GM20431 (cell line): ENCODE measurements around the gene SGSM1.
"Not testable (repeated sequence)": the region's sequence is repeated elsewhere in the genome, so short reads cannot be mapped to it uniquely, and the experiment has no call there.

Experiments used
- in situ Hi-C: fragments of 300-500 bp; cut with MseI, MboI; formaldehyde crosslinking; loops from one replicate; pipeline ENCODE4 v1.15.0; 2020; ENCODE audit warnings: low sequenced_read_pairs; ENCODE audit not compliant: unreplicated experiment

SGSM1 gene

GRCh38 chr22:24878969-24879368 lies 73.0 kb downstream of the SGSM1 start:
- in situ Hi-C loops = no loop called here

- in situ Hi-C loops = no loop called here
Observed at GRCh38 chr22:24883432-24883831, 77.4 kb downstream of the SGSM1 start.

DNA sequence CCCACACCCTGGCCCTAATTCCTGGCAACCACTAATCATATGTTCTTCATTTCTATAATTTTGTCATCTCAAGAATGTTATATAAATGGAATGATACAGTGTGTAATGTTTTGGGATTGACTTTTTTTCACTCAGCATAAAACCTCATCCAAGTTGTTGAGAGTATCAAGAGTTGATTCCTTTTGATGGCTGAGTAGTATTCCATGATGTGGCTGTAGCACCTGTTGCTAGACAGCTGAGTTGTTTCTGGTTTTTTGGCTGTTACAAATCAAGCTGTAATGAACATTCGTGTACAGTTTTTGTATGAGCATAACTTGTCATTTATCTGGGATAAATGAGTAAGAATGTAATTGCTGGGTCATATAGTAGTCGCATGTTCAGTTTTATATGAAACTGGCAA lies 81.2 kb downstream of the SGSM1 start:
- in situ Hi-C loops = no loop called here

DNA sequence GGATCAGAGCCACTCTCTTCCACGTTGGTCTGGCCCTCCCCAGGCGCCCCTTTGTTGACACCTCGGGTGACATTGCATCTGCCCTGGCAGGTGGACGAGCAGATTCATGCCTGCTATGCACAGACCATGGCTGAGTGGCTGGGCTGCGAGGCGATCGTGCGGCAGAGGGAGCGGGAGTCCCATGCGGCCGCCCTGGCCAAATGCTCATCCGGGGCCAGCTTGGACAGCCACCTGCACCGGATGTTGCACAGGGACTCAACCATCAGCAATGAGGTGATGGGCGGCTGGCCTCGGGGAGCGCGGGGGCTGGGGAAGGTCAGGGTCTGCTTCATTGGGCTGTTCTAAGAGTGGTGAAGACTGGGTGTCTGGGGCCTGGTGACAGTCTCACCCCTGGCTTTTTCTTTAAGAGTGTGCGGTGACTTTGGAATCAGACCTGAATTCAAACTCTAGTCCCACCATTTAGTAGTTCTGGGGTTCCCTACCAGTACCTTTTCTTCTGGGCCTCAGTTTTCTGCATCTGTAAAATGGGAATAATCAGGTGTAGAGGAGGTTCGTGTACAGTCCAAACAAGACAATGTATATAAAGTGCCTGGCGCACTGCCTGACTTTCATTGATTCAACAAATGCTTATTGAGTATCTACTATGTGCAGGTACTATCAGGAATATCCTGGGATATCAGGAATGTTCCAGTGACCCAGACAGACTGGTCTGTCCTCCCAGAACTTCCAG lies 87.5 kb downstream of the SGSM1 start:
- in situ Hi-C loops = no loop called here

DNA sequence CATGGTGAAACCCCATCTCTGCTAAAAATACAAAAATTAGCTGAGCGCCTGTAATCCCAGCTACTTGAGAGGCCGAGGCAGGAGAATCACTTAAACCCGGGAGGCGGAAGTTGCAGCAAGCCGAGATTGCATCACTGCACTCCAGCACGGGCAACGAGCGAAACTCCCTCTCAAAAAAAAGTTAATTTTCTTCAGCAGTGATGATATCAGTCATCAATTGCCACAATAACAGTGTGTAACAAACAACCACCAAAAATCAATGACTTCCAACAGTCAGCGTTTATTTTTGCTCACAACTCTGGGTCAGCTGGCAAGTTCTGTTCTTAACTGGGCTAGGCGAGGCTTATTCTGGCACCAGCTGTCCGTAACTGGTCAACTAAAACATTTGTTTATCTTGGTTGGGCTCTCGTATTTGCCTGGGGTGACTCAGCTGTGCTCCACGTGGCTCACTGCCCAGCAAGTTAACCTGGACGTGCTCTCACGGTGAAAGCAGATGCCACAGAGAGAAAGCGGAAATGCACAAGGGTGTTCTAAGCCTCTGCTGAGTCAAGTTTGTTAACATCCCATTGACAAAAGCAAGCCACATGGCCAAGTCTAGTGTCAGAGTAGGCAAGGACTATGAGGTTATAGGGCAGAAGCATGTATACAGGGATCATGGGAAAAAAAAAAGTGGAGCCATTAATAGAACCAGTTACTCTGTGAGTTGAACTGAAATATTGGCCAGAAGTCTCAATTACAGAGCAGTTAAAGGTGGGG lies 88.4 kb downstream of the SGSM1 start:
- in situ Hi-C loops = no loop called here

DNA sequence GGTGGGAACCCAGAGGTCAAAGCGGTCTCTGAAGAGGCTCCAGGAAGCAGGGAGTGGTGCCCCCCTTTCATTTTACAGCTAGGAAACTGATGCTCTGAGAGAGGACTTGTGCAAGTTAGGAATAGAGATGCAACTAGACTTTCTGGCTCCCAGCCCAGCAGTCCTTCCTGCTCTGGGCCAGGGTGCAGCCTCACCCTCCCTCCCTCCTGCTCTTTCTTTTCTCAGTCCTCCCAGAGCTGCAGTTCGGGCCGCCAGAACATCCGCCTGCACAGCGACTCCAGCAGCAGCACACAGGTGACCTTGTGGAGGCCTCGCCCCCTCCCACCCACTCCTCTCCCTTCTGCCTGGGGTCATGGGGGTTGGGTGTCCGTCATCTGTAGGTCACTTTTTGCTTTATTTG lies 89.0 kb downstream of the SGSM1 start:
- in situ Hi-C loops = no loop called here

DNA sequence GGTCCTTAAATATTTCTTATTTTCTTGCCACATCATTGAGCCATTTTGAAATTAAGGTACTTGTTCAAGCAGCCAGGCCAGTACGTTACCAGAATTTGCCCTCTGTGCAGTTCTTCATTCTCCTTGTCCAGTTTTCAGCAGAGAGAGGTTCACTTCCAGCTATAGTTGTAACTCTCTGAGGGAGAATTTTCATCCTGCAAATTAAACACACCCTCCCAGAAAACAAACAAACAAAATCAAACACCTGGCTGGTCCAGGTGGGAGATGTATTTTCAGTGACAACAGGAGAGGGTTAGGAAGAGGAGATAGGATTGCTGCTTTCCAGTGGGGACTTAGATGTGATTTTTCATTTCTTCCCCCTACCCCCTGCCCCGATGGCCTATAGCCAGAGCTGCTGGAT lies 95.4 kb downstream of the SGSM1 start:
- in situ Hi-C loops = no loop called here

GRCh38 chr22:24905909-24906308 lies 99.9 kb downstream of the SGSM1 start:
- in situ Hi-C loops = no loop called here

DNA sequence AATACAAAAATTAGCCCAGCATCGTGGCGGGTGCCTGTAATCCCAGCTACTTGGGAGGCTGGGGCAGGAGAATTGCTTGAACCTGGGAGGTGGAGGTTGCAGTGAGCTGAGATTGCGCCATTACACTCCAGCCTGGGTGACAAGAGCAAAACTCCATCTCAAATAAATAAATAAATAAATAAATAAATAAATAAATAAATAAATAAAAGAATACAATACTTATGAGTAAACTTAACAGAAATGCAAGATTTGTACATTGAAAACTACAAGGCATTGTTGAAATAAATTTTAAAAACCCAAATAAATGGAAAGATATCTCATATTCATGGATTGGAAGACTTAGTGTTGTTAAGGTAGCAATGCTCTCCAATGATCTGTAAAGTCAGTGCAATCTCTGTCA lies 101.1 kb downstream of the SGSM1 start:
- in situ Hi-C loops = not testable (repeated sequence)

- in situ Hi-C loops = no loop called here
Observed at GRCh38 chr22:24920029-24920428, 114.0 kb downstream of the SGSM1 start.

GRCh38 chr22:24925586-24926427 lies 119.8 kb downstream of the SGSM1 start:
- in situ Hi-C loops = no loop called here

DNA sequence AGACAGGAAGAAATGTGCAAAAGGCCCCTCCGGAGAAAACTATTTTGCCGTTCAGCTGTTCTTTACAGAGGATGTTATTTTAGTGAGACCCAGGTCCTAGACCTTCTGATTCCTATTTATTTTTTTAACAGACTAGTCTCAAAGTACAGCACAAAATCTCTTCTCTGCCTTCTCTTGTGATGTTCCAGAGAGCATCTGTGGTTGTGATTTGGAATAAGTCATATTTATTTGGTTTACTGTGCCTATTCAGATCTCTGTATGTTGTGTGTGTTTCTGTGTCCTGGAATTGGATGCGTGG lies 120.4 kb downstream of the SGSM1 start:
- in situ Hi-C loops = no loop called here

- in situ Hi-C loops = no loop called here
Observed at GRCh38 chr22:24926849-24927579, 121.0 kb downstream of the SGSM1 start.

- in situ Hi-C loops = no loop called here
Observed at GRCh38 chr22:24928322-24928721, 122.3 kb downstream of the SGSM1 start.

GRCh38 chr22:24930678-24931077 lies 124.7 kb downstream of the SGSM1 start:
- in situ Hi-C loops = no loop called here

DNA sequence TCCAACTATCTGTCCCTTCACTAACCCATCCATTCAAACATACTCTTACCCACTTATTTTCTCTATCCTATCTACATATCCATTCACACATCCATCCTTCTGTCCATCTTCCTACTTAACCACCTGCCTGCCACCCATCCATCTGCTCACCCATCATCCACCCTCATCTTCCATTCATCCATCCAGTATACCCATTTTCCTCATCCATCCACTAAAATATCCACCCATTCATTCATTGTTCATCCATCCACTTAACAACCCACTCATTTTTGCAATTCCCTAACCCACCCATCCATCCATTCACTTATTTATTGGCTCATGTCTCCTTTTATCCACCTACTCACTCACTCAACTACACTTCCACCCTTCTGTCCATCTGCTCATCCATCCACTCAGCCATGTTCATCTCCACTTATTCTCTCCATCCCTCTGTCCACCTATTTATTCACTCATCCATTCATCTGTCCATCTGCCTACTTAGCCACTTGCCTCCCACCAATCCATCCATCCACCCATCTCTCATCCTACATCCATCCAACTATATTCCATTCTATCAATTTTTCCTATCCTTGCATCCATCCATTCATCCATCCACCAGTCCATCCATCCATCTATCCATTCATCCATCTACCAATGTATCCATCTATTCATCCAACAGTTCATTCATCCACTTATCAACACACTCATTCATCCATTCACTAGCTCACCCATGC lies 129.9 kb downstream of the SGSM1 start:
- in situ Hi-C loops = no loop called here

GRCh38 chr22:24937114-24937513 lies 131.1 kb downstream of the SGSM1 start:
- in situ Hi-C loops = no loop called here

DNA sequence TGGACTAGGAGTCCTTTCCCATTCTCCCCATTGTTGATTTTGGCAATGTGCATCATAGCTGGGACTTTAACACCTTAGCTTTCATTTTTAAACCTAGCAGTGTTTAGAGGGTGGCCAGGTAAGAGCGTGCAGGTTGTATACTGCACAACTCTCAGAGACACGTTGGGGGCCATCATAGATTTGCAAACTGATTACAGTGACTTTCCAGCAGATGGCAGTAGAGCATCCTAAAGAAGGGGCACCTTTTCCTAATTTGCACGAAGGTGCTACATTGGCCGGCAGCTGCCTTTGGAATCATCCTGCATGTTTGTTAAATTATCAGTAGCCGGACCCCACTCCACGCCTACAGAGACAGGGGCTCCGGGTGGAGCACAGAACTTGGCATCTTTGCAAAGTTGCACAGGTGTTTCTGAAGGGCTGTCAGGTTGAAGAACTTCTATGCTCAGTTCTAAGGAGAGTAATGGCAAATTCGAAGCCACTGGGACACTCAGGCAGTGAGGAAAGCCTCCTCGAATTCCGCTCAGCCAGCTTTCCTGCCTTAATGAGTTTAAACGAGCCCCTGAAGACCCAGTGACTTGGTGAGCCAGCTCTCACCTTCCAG lies 132.8 kb downstream of the SGSM1 start:
- in situ Hi-C loops = no loop called here

DNA sequence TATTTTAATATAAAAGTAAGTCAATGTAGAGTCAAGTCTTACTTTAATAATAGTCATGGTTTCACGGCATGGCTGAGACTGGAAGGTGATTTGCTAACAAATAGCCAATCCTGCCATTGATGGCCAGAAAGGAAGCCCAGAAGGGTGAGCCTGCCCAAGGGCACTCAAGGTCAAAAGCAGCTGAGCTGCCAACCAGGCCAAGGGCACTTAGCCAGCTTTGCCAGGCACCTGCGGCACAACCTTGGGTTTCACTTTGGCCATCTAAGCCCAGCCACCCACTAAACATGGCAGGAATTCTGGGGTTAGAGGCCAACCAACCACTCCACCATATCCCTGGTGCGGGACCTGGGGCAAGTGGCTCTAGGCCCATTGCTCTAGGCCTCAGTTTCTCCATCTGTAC lies 136.3 kb downstream of the SGSM1 start:
- in situ Hi-C loops = loop anchor here (10.0 kb wide), 1 partner anchor 102 kb away; no protein-coding TSS in a partner anchor
